ENCODE measurements around the gene CIDEA.
A peak's percentile ranks its signal among the peaks of the same experiment; 100 is the strongest.
"Not testable (repeated sequence)": the region's sequence is repeated elsewhere in the genome, so short reads cannot be mapped to it uniquely, and the experiment has no call there.

Gene CIDEA

GRCh38 chr18:12254136-12254819 lies at the start of gene CIDEA:
Gene CIDEA, plus strand, starts transcription at chr18:12254361. Its CDS starts 23 bp downstream, at chr18:12254384.
- TF ChIP-seq CSRNP3 (CRISPR knock-in tag; IDR thresholded peaks at IDR 0.05) (no peak), CREB5 (CRISPR knock-in tag; IDR thresholded peaks at IDR 0.05; ENCODE audit: low read depth) (no peak), TOX (CRISPR knock-in tag; IDR thresholded peaks at IDR 0.05; ENCODE audit: borderline replicate concordance) (no peak), PPARA (CRISPR knock-in tag; IDR thresholded peaks at IDR 0.05; ENCODE audit: borderline replicate concordance) (no peak), ZNF565 (CRISPR knock-in tag; conservative IDR thresholded peaks at IDR 0.05; ENCODE audit: low read depth) (no peak), ARNTL (CRISPR knock-in tag; IDR thresholded peaks at IDR 0.05; ENCODE audit: borderline replicate concordance, low read depth) (no peak), ZNF70 (CRISPR knock-in tag; IDR thresholded peaks at IDR 0.05) (no peak), BACH2 (CRISPR knock-in tag; IDR thresholded peaks at IDR 0.05; ENCODE audit: borderline replicate concordance) (no peak), ZNF8 (CRISPR knock-in tag; IDR thresholded peaks at IDR 0.05) (no peak), TSHZ2 (CRISPR knock-in tag; IDR thresholded peaks at IDR 0.05) (no peak), ISL1 (CRISPR knock-in tag; IDR thresholded peaks at IDR 0.05) (no peak), ZFP30 (CRISPR knock-in tag; IDR thresholded peaks at IDR 0.05) (no peak), CSDC2 (CRISPR knock-in tag; IDR thresholded peaks at IDR 0.05) (no peak), SNAI2 (CRISPR knock-in tag; IDR thresholded peaks at IDR 0.05) (no peak), GLIS3 (CRISPR knock-in tag; IDR thresholded peaks at IDR 0.05) (no peak), POU6F1 (CRISPR knock-in tag; IDR thresholded peaks at IDR 0.05; ENCODE audit: borderline replicate concordance, low read depth) (no peak), PATZ1 (CRISPR knock-in tag; IDR thresholded peaks at IDR 0.05; ENCODE audit: borderline replicate concordance) (no peak)
- peak; percentile 32; the same call in 2 of the 3 replicates for ATAC-seq

GRCh38 chr18:12208296-12209153 lies 45.6 kb upstream of the CIDEA start:
- not testable (repeated sequence) for ATAC-seq

GRCh38 chr18:12212308-12212707 lies 41.9 kb upstream of the CIDEA start:
- not testable (repeated sequence) for ATAC-seq

GRCh38 chr18:12214296-12215005 lies 39.7 kb upstream of the CIDEA start:
- not testable (repeated sequence) for ATAC-seq

- not testable (repeated sequence) for ATAC-seq
Measured at GRCh38 chr18:12216471-12216870, 37.7 kb upstream of the CIDEA start.

- ATAC-seq, result not testable (repeated sequence)
Measured at GRCh38 chr18:12218603-12219002, 35.6 kb upstream of the CIDEA start.

- not testable (repeated sequence) for ATAC-seq
Measured at GRCh38 chr18:12222041-12222440, 32.1 kb upstream of the CIDEA start.

- ATAC-seq, result not testable (repeated sequence)
Measured at GRCh38 chr18:12223326-12223725, 30.8 kb upstream of the CIDEA start.

GRCh38 chr18:12226807-12227206 lies 27.4 kb upstream of the CIDEA start:
- ATAC-seq, result not testable (repeated sequence)
